ENCODE results near the gene NKIRAS1. TPM values are rescaled to one million over a fixed set of nuclear protein-coding genes. Genes with fewer than 3 reads are reported as not detected.

The NKIRAS1 gene
- total RNA-seq, 1 experiment from 2014 or later = 7.3 TPM

GRCh38 chr3:23916886-23917678 is at the start of gene NKIRAS1, which contains the start of gene RPL15 (continued):
- 0 out of 2 replicates have a peak, but pooled peaks have one; percentile 41 for TF ChIP-seq FOXP4 (CRISPR knock-in tag; IDR thresholded peaks at IDR 0.05)
- TF ChIP-seq, protein P1, sequence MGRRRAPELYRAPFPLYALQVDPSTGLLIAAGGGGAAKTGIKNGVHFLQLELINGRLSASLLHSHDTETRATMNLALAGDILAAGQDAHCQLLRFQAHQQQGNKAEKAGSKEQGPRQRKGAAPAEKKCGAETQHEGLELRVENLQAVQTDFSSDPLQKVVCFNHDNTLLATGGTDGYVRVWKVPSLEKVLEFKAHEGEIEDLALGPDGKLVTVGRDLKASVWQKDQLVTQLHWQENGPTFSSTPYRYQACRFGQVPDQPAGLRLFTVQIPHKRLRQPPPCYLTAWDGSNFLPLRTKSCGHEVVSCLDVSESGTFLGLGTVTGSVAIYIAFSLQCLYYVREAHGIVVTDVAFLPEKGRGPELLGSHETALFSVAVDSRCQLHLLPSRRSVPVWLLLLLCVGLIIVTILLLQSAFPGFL (CRISPR knock-in tag; IDR thresholded peaks at IDR 0.05; ENCODE audit: borderline replicate concordance) = peak; percentile 77; the same call in 1 of the 2 replicates
- TF ChIP-seq STAT6 (CRISPR knock-in tag; conservative IDR thresholded peaks at IDR 0.05; ENCODE audit: low read depth) = no peak
- TF ChIP-seq ZNF263 (CRISPR knock-in tag; IDR thresholded peaks at IDR 0.05; ENCODE audit: low read depth) = no peak
- TF ChIP-seq MAX (CRISPR knock-in tag; IDR thresholded peaks at IDR 0.05) = peak; percentile 93
- TF ChIP-seq MYBL2 (CRISPR knock-in tag; IDR thresholded peaks at IDR 0.05) = peak; percentile 84
- no peak for TF ChIP-seq CREB1 (CRISPR knock-in tag; IDR thresholded peaks at IDR 0.05)
- peak; percentile 79; the same call in 1 of the 2 replicates for TF ChIP-seq RELA (CRISPR knock-in tag; IDR thresholded peaks at IDR 0.05; ENCODE audit: borderline replicate concordance)
- peak; percentile 88; the same call in 1 of the 2 replicates for TF ChIP-seq ZBTB21 (CRISPR knock-in tag; IDR thresholded peaks at IDR 0.05; ENCODE audit: borderline replicate concordance)
- peak; percentile 81 for TF ChIP-seq AR (CRISPR knock-in tag; IDR thresholded peaks at IDR 0.05)
- TF ChIP-seq, protein P2, sequence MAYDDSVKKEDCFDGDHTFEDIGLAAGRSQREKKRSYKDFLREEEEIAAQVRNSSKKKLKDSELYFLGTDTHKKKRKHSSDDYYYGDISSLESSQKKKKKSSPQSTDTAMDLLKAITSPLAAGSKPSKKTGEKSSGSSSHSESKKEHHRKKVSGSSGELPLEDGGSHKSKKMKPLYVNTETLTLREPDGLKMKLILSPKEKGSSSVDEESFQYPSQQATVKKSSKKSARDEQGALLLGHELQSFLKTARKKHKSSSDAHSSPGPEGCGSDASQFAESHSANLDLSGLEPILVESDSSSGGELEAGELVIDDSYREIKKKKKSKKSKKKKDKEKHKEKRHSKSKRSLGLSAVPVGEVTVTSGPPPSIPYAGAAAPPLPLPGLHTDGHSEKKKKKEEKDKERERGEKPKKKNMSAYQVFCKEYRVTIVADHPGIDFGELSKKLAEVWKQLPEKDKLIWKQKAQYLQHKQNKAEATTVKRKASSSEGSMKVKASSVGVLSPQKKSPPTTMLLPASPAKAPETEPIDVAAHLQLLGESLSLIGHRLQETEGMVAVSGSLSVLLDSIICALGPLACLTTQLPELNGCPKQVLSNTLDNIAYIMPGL (CRISPR knock-in tag; IDR thresholded peaks at IDR 0.05) = peak; percentile 94

- DNase-seq (ENCODE audit: low spot score) = no peak
- ChIA-PET POLR2A (no interaction called here), CTCF (no interaction called here)
- Mint-ChIP-seq H3K27ac (no peak overlapping the region), H3K9me3 (no peaks in the 10 kb centered on the region), H3K4me1 (no peaks in the 10 kb centered on the region), H3K27me3 (ENCODE audit: low read depth) (no peaks in the 10 kb centered on the region), H3K36me3 (peaks cover 47% of the 10 kb centered on the region), H3K4me3 (no peak overlapping the region)
- TF ChIP-seq GTF2I (CRISPR knock-in tag; conservative IDR thresholded peaks at IDR 0.05) (no peak), GABPB1 (CRISPR knock-in tag; IDR thresholded peaks at IDR 0.05) (no peak), RORB (CRISPR knock-in tag; IDR thresholded peaks at IDR 0.05) (no peak), ZNF423 (CRISPR knock-in tag; IDR thresholded peaks at IDR 0.05) (no peak), TP53 (CRISPR knock-in tag; IDR thresholded peaks at IDR 0.05) (no peak), ZNF512 (CRISPR knock-in tag; IDR thresholded peaks at IDR 0.05; ENCODE audit: borderline replicate concordance) (no peak)
- TF ChIP-seq, protein P3, sequence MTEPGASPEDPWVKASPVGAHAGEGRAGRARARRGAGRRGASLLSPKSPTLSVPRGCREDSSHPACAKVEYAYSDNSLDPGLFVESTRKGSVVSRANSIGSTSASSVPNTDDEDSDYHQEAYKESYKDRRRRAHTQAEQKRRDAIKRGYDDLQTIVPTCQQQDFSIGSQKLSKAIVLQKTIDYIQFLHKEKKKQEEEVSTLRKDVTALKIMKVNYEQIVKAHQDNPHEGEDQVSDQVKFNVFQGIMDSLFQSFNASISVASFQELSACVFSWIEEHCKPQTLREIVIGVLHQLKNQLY (CRISPR knock-in tag; IDR thresholded peaks at IDR 0.05) = no peak
- TF ChIP-seq, protein P4, sequence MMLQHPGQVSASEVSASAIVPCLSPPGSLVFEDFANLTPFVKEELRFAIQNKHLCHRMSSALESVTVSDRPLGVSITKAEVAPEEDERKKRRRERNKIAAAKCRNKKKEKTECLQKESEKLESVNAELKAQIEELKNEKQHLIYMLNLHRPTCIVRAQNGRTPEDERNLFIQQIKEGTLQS (CRISPR knock-in tag; conservative IDR thresholded peaks at IDR 0.05) = no peak
- ATAC-seq = no peak
These were observed 49.5 kb upstream of the NKIRAS1 start for GRCh38 chr3:23966328-23966727.

All from WTC11 (cell line).